ENCODE data around the gene MCOLN3. TPM values are rescaled to one million over a fixed set of nuclear protein-coding genes. Genes with fewer than 3 reads are reported as not detected.
A peak's percentile ranks its signal among the peaks of the same experiment; 100 is the strongest.

Gene MCOLN3
- total RNA-seq (1 to 10 TPM in 6 of 7 donors, under 1 TPM in 1; 0.72 to 8.7 (median 2.5) TPM), polyA plus RNA-seq (1 to 10 TPM in 2 of 3 donors, under 1 TPM in 1; 0.68 to 2.0 (median 1.4) TPM)
- long read RNA-seq, donor 1: 0 reads
- long read RNA-seq, donor 2, partial matches to known transcripts: 0 of 1 reads
- long read RNA-seq, donor 2, other reads (novel, unspliced or antisense): 0 of 1 reads

DNA sequence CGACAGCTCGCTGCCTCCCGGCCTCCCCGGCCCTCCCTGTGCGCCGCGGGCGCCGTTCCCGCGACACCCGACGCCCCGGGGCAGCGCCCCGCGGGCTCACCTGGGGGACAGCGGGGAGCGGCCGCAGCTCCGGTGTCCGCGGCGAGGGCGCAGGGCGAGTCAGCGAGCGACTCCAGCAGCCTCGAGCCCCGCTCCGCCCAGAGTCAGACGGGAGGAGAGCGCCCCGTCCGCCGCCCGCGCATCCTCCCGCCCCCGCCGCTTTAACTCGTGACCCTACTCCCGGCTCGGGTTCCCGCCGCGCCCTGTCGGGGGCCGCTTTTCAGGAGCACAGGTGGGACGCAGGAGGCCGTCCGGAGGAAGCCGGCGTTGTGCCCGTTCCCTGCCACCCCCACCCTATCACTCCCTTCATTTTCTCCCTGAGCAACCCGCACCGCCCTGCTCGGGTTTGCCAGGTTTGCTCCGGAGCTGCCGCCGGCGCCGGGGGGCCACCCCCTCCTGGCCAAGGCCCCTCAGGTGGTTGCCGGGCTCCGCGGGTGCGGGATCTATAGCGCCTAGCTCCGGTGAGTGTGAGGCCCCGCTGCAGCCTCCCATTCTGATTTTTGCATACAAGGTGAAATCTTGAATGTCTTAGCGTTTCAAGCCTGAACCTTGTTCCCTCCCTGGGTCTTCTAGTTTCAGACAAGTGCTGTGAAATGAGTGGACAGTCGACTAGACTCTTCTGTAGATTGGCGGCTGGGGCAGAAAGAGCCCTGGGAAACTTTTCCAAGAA is at the start of gene MCOLN3:
Gene MCOLN3 (minus strand): TSS at position 205 of the 769 bp plus-strand sequence. CDS start 3,140 bp downstream, outside the sequence.
- Histone ChIP-seq H3K4me3 (peak within 1 kb of the TSS; percentile 30 to 79 (median 50)), H3K4me1 (peaks cover 7 to 21% (median 17%) of the 10 kb centered on the region in 6 donors), H3K9me3 (no peaks in the 10 kb centered on the region), H3K27ac (peak within 1 kb of the TSS in 1 of 8 donors; percentile 8), H3K36me3 (no peaks in the 10 kb centered on the region), H3K27me3 (replicated peaks in 1 of 7) (peaks cover 4 to 72% (median 45%) of the 10 kb centered on the region in 7 donors)
- TF ChIP-seq CTCF (IDR thresholded peaks at IDR 0.05 in 8 of 11, conservative IDR thresholded peaks at IDR 0.05 in 3 of 11) (no peak), POLR2AphosphoS5 (IDR thresholded peaks at IDR 0.05) (no peak), POLR2A (IDR thresholded peaks at IDR 0.05) (no peak)
- intact Hi-C loops (cut with DNase I; ENCODE audit: low total_unique reads): no loop called here
- DNase-seq: peak; percentile 83
- whole genome bisulfite sequencing, 5 donors: 2 to 7% (median 2%) methylated on average over 20 to 73 of the region's 73 CpGs

DNA sequence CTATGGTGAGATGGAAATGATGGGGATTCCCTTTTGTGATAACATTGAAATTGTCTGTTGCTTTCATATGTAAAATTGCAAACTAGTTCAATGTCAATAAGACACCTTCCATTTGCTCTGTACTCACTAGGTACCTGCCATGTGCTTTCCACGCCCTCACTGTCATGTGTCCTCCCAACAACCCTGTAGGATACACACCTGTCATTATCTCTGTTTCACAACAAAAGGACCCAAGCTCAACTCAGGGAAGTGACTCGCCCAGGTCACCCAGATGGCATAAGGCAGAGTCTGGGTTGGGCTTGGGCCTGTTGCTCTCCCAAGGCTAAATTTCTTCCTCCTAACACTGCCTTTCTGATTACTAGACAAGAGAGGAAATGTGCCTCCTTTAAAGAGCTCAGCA is 45.3 kb upstream of the MCOLN3 start:
- H3K27me3 ChIP-seq (replicated peaks in 1 of 7): peaks cover 0 to 8% (median 0%) of the 10 kb centered on the region in 7 donors
- no peak for DNase-seq
- no peak overlapping the region for H3K4me3 ChIP-seq
- TF ChIP-seq POLR2AphosphoS5 (IDR thresholded peaks at IDR 0.05) (no peak), CTCF (IDR thresholded peaks at IDR 0.05 in 8 of 11, conservative IDR thresholded peaks at IDR 0.05 in 3 of 11) (no peak), POLR2A (IDR thresholded peaks at IDR 0.05) (no peak)
- H3K36me3 ChIP-seq: no peaks in the 10 kb centered on the region
- H3K4me1 ChIP-seq: peaks cover 0 to 5% (median 0%) of the 10 kb centered on the region in 6 donors
- intact Hi-C loops (cut with DNase I; ENCODE audit: low total_unique reads): no loop called here
- H3K9me3 ChIP-seq: no peaks in the 10 kb centered on the region
- 84 to 96% (median 90%) methylated on average over 2 of the region's 2 CpGs for WGBS, 5 donors
- H3K27ac ChIP-seq: no peak overlapping the region

GRCh38 chr1:85091671-85092280 is 43.5 kb upstream of the MCOLN3 start:
- 18 to 26% (median 19%) methylated on average over 11 of the region's 11 CpGs for WGBS, 5 donors
- intact Hi-C loops (cut with DNase I; ENCODE audit: low total_unique reads): no loop called here
- Histone ChIP-seq H3K4me3 (peak overlapping the region in 1 of 8 donors; percentile 16), H3K4me1 (peaks cover 0 to 5% (median 0%) of the 10 kb centered on the region in 6 donors), H3K27me3 (replicated peaks in 1 of 7) (peaks cover 0 to 8% (median 0%) of the 10 kb centered on the region in 7 donors), H3K9me3 (no peaks in the 10 kb centered on the region), H3K27ac (no peak overlapping the region), H3K36me3 (no peaks in the 10 kb centered on the region)
- no peak for DNase-seq
- TF ChIP-seq POLR2A (IDR thresholded peaks at IDR 0.05) (no peak), POLR2AphosphoS5 (IDR thresholded peaks at IDR 0.05) (no peak)

GRCh38 chr1:85090225-85090624 is 41.9 kb upstream of the MCOLN3 start:
- no peak for DNase-seq

More at GRCh38 chr1:85090225-85090624, 41.9 kb upstream of the MCOLN3 start:
- intact Hi-C loops (cut with DNase I; ENCODE audit: low total_unique reads): no loop called here
- Histone ChIP-seq H3K27ac (no peak overlapping the region), H3K4me1 (peaks cover 0 to 5% (median 0%) of the 10 kb centered on the region in 6 donors), H3K27me3 (replicated peaks in 1 of 7) (peaks cover 0 to 11% (median 0%) of the 10 kb centered on the region in 7 donors), H3K9me3 (no peaks in the 10 kb centered on the region), H3K36me3 (no peaks in the 10 kb centered on the region), H3K4me3 (no peak overlapping the region)
- TF ChIP-seq CTCF (IDR thresholded peaks at IDR 0.05 in 8 of 11, conservative IDR thresholded peaks at IDR 0.05 in 3 of 11) (no peak), POLR2AphosphoS5 (IDR thresholded peaks at IDR 0.05) (no peak), POLR2A (IDR thresholded peaks at IDR 0.05) (no peak)
- WGBS, 5 donors: 82 to 89% (median 84%) methylated on average over 1 of the region's 1 CpG

Data from spleen (tissue), 13 donors.